ENCODE results near the gene FAM149B1.
"Not testable (repeated sequence)": the region's sequence is repeated elsewhere in the genome, so short reads cannot be mapped to it uniquely, and the experiment has no call there.

Gene FAM149B1

DNA sequence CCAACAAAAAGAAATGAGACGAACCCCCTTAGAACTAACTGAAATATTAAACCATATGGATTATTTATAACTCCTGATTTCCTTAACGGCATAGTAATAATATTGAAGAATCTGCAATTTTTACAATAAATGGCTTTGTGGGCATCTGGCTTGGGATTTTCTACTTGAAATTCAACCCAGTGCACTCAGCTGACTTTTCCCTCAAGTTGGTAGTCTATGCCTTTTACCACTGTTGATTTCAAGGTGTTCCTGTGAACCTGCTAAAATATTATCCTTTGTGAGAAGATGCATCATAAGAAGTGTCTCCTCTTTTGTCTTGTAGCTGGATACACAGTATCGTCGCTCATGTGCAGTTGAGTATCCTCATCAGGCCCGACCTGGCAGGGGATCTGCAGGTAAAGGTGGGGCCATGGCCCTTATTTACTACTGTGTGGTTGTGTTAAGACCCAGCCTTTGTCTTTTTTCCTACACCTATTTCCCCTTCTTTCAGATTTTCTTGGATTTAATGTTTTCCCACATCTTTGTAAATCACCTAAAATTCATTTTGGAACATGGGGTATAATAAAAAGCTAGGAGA is 71.2 kb downstream of the FAM149B1 start:
- no peak for DNase-seq

DNA sequence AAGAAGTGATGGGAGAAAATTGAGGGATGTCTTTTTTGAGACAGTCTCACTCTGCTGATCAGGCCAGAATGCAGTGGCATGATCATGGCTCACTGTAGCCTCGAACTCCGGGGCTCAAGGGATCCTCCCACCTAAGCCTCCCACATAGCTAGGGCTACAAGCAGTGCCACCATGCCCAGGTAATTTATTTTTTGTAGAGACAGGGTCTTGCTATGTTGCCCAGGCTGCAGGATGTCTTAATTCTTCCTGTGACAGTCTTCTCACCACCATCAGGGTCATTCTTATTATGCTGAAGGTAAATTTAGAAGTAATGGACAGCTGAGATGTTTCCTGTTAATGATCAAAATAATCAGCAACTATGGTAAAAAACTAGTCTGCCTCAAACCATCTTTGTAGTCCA is 72.0 kb downstream of the FAM149B1 start:
- DNase-seq = no peak

DNA sequence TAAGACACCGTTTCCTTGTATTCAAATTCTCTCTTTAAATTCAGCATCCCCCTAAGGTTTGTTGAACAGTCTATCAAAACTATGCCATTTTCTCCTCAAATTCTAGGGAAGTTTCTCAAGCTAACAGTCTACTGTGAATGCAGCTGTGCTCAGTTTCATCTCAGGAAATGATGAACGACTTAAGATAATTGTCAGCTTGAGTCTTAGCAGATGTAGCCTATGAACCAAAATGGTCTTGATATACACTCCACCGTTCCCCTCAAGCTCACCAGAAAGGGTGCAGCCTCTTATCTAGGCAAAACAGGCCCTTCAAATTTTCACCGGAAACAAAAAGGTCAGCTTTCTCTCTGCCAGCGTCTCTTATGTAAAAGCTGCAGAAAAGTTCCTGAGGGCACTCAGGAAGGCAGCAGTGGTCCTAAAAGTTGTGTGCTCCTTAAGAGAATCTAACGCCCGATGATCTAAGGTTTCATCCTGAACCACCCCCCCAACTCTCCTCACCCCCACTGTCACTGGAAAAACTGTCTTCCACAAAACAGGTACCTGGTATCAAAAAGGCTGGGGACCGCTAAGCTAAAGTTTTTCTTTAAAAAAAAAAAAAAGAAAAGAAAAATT is 77.1 kb downstream of the FAM149B1 start:
- no peak for DNase-seq

DNA sequence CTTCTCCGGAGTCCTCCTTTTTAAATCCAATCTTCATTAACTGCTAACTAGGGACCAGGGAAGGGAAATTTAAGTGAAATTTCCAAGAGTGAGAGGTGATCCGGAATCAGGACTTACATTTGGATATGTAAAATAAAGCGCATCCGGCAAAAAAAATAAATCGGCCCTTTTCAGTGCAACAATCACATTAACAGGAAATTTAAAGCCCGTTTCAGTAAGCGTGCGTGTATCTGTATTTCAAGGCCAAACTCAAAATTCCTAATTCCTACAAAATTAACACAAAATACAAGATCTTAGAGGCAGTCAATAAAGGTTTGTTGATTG is 78.4 kb downstream of the FAM149B1 start:
- no peak for DNase-seq

DNA sequence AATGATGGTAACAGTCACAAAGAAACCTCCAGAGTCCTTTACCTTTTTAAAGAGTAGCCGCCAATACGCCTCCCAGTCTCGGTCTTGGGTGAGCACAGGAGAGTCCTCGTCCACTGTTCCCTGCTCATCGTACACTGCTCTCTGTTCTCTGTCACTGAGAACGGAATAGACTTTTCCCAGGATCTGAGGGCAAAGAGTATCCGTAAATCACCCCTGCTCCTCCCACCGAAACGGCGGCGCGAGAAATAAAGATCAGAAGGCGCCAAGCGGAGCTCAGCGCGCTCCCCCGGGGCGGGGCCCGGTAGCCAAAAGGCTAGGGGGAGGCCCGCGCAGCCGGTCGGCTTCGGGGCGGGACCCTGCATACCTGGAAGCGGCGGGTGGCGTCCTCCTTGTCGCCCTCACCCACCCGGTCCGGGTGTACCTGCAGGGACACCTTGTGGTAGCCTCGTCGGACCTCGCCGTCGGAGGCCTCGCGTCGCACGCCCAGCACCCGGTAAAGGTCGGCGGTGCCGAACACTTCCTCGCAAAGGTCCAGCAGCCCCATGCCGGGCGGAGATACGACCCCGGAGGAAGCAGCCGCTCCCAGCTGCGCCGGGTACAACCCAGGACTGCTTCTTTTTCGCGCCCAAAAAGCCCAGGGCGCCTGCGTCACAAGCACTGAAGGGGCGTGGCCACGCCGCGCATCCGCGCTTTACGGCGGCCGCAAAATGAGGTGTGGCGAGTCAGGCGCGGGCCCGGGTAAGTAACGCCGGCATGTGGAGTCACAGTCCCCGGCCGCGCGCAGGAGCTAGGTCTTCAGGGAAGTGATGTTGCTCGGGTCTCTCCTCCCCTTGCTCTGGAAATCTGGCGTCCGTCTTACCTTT is 79.0 kb downstream of the FAM149B1 start, which contains the start of gene DNAJC9:
Gene DNAJC9 (minus strand): TSS at position 610 of the 863 bp plus-strand sequence. CDS start 66 bp downstream, at position 544.
- peak; percentile 98 to 99 for DNase-seq

DNA sequence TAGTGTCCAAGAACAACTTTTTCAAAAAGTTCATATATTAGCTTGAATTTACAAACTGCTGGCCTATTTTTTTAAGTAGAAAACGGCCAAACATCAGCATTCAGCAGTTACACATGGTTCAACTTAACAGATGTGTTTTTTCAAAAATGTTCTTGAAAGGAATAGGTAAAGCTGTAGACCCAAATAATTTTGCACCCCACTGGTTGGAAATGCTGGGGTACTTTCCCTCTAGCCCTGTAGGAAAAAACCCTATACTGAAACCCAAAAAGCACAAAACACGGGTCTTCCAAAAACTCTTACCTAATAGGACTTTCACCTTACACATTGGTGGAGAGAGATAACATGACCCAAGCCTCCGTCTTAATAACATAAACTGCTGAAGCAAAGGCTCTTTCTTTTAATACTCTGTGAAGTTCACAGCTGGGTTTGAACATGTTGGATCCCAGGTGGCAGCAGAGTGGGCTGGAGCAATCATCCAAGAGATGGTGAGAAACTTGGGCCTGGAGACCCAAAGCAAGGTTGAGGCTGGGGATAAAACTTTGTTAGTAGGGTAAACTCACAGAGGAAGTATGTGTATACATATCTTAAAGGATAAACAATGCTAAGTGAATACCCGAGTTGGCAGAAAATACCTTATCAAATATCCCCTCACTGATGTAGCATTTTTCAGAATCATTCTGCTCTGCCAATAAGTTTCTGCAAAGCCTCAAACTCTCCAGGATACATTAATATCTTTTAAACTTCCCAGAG is 79.8 kb downstream of the FAM149B1 start:
- no peak for DNase-seq

DNA sequence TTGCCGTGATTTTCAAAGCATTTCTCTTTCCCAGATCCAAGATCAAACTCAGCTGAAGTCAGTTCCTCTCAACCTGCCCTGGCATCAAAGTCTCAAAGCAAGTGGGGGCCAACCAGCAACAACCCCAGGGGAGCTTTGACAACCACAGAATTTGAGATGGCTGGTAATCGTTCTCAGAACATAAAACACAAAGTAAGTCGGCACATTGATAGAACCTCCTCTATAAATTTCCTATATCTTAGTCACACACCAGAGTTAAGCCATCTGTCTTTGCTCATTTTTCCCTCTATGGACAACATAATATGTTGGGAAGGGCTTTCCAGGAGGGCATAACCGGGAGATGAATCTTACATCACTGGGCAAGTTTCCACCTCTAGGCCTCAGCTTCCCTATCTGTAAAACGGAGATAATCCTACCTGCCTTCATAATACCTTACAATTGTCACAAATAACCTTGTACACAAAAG is 80.4 kb downstream of the FAM149B1 start:
- DNase-seq = no peak

DNA sequence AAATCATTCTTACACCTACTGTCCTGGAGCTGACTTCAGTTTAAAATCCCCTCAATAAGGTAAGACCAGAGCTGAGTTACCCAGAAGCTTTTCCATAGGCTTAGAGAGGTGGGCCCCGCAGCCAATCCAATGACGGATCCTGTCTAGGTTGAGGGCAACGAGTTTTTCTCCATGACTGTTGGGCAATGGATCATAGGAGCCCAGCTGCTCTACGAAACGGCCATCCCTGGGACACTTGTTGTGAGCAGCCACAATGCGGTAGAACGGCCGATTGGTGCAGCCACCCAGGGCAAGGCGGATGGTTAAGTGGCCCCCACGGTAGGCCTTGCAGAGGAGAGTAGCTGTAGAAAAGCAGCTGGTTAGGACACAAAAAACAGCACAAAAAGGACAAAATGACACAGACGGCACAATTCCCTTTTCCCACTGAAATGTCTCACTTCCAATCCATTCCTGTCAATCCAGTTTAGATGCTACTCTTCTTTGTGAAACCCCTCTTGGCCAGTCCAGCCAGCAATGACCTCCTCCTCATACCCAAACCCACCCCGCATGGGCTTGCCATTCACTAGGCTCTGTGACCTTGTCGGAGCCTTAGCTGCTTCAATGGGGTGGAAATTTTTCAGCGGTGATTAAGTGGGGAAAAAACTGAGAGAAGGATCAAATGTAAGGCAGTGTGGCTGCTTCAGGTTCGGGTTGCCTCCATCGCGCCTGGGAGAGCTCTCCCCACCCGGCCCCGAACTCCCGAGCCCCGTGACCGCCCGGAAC is 83.9 kb downstream of the FAM149B1 start:
- DNase-seq = peak; percentile 11 to 21

DNA sequence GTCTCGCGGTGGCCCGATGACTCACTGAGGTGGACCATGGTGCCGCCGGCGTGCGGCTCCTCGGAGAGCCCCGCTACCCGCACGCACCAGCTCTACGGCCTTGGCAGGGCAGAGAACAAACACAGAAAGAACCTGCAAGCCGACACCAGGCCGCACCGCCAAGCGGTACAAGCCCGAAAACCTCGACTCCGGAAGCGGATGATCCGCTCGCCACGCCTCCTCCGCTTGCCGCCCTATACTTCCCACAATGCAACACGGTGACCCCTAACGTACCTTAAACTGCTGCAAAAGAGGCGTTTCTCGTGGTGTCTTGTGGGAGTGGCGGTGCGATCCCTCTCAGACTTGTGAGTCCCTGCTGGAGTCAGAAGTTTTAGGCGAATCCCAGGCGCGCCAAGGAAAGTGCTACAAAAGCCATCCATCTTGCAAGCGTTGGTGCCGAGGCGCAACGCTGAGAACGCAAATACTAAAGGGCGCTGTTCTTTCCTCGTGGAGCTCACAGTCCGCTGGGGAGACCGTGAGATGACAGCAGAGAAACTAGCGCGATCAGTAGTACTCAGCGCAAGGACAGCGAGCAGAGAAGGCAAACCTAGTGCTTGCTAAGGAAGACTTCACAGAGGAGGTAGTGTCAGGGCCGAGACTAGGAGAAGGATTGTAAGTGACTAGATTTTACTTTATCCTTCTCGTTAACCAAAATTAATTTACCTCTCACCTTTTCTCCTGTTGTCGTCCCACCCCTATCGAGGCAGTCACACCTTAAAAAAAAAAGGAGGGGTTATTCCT is 84.7 kb downstream of the FAM149B1 start, which contains the start of gene MRPS16:
Gene MRPS16 (minus strand): TSS at position 200 of the 780 bp plus-strand sequence. CDS start 162 bp downstream, at position 38.
- peak; percentile 91 to 92 for DNase-seq

DNA sequence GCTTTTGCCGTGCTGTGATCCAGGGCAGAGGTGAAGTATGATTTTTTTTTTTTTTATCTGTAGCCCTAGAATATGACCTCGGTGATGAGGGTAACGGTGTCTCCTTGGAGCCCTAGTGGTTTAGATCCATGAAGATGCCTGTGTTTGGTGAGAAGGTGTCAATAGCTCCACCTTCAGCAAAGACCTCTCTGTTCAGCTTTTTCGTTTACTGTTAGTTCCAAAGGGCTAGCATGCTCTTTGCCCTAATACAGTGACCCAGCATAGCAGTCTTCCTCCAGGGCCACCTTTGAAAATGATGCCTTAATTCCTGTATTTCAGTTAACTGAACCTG is 85.3 kb downstream of the FAM149B1 start:
- DNase-seq = no peak

DNA sequence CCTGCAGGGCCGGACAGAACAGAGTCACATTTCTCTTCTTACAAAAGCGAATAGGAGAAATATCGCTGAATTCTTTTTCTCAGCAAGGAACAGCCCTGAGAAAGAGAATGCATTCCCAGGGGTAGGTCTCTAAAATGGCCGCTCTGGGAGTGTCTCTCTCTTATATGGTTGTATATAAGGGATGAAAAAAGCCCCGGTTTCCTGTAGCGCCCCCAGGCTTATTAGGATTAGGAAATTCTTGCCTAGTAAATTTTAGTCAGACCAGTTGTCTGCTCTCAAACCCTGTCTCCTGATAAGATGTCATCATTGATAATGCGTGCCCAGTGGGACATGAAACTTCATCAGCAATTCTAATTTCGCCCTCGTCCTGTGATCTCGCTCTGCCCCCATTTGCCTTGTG is 90.7 kb downstream of the FAM149B1 start:
- DNase-seq = not testable (repeated sequence)

DNA sequence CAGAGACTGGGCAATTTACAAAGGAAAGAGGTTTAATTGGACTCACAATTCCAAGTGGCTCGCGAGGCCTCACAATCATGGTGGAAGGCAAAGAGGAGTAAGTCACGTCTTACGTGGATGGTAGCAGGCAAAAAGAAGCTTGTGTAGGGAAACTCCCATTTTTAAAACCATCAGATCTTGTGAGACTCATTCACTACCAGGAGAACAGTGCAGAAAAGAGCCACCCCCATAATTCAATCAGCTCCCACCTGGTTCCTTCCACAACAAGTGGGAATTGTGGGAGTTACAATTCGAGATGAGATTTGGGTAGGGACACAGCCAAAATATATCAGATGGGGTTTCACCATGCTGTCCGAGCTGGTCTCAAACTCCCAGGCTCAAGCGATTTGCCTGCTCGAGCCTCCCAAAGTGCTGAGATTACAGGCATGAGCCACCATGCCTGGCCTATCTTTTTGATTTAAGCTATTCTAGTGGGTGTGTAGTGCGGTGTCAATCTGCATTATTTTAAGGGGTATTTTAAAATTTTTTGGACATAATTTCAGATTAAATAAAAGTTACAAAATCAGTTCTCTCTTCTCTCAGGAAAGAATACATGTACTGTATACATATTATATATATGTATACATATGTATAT is 93.6 kb downstream of the FAM149B1 start:
- no peak for DNase-seq

DNA sequence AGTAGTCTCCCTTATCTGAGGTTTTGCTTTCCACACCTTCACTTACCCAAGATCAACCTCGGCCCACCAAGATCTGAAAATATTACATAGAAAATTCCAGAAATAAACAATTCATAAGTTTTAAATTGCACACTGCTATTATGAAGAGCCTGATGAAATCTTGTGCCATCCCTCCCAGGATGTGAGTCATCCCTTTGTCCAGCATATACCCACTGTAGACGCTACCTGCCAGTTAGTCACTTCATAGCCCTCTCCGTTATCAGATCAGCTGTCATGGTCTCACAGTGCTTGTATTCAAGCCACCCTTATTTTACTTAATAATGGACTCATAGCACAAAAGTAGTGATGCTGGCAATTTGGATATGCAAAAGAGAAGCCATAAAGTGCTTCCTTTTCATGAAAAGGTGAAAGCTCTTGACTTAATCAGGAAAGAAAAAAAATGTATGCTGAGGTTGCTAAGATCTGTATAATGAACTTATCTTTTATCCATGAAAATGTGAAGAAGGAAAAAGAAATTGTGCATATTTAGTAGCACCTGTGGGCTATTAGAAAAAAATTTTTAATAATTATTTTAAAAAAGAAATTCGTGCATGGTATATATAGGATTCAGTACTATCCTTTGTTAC is 94.3 kb downstream of the FAM149B1 start:
- no peak for DNase-seq

DNA sequence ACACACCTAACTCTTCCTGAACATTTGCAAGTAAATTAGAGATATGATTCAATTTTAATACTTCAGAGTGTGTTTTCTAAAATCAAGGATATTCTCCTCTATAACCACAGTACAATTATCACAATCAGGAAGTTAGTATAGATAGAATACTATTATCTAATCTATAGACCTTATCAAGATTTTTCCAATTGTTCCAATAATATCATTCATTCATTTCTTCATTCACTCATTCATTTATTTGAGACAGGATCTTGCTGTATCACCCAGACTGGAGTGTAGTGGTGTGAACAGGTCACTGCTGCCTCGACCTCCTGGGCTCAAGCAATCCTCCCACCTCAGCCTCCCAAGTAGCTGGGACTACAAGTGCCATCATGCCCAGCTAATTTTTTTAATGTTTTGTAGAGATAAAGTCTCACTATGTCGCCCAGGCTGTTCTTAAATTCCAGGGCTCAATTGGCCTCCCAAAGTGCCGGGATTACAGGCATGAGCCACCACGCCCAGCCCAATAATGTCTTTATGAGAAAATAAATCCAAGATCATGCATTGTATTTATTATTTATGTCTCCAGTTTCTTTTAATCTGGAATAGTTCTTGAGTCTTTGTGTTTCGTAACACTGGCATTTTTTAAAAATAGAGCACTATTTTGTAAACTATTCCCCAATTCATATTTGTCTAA is 95.1 kb downstream of the FAM149B1 start:
- DNase-seq = no peak

DNA sequence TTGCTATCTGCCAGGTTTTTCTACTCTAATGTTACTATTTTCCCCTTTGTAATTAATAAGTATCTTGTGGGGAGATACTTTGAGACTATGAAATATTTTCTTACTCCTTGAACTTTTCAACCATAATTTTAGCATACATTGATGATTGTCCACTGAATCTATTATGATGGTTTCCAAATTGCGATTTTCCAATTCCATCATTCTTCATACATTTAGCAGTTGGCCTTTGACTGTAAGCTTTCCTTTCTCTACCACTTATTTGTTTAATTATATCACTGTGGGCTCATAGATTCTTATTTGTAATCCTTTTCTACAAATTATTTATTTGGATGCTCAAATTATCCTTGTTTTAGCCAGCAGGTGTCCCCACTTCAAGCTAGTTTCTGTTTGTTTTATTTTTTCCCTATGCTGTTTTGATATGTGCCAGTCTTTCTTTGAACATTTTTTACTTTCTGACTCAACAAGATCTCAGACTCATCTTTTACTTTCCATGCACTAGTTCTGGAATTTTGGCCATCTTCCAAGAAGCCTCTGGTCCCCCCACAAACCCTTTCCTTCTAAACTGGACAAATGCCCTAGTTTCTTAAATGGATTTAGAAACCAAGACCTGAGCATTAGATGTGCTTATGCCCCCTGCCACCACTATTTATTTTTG is 95.9 kb downstream of the FAM149B1 start:
- DNase-seq = no peak

DNA sequence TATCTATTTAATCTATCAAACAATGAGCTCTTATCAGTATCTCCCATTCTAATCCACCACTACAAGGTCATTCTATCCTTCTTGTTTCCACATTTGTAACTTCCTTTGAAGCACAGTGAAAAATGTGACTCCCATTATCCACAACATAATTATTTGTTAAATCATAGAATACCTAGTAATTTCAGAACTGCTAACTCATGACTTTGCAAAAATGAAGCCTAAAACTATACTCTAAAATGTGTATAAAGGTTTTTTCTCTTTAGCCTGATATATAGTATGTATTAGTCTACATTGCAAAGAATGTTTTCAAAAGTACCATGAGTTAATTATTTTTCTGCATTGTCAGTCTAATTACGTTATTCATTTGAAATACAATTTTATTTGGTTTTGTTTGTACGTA is 96.5 kb downstream of the FAM149B1 start:
- DNase-seq = no peak

DNA sequence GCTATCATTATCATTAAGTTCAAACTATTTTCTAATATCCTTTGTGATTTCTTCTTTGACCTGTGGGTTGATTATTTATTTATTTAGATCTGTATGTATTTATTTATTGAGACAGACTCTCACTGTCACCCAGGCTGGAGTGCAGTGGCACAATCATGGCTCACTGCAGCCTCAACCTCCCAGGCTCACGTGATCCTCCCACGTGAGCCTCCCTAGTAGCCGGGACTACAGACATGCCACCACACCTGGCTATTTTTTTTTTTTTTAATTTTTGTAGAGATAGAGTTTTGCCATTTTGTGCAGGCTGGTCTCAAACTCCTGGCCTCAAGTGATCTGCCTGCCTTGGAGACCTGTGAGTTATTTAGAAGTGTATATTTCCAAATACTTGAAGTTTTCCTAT is 113.2 kb downstream of the FAM149B1 start:
- no peak for DNase-seq

DNA sequence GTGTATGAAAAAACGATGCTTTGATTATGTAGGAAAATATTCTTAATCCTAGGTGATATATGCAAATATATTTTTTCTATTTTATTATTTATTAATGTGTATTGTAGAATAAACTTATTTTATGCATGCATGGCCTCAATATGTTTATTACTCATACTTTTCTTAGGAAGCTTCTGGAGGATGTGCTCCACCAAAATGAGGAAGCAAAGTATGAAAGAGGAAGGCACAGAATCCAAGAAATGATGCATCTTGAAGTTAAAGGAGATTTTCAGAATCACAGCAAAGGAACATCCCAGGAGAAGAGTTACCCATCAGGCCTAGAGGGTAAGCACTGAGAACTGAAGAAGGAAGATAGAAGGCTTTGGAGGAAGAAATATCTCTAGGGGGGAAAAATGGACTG is 119.5 kb downstream of the FAM149B1 start:
- DNase-seq = no peak

DNA sequence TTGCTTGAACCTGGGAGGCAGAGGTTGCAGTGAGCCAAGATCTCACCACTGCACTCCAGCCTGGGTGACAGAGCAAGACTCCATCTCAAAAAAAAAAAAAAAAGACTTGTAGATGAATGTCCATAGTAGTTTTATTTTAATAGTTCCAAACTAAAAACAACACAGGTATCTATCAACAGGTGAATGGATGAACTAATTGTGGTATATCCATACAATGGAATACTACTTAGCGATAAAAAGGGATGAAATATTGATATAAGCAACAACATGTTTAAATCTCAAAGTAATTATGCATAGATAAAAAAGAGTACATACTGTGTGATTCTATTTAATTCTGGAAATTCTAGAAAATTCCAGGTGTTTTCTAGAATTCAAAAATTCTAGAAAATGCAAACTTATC is 122.0 kb downstream of the FAM149B1 start:
- DNase-seq = no peak

DNA sequence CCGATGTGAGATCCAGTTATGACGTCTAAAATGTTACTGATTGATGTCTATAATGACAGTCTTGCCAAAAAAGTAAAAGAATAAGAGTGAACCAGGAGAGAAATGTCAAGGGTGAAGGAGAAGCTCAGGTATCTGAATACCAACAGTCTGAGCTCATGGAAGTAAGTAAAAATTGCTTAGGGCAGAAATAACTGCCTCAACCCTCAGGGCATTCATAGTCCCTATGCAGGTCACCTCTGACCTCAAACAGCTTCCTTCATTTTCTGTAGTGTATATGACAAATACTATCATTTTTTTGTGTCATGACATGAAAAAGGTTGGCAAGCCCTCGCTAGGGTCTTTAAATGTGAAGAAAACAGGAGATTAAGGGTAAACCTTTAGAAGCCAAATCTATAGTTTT is 125.5 kb downstream of the FAM149B1 start:
- no peak for DNase-seq

Measured in stimulated activated CD4-positive, alpha-beta T cell treated with anti-CD3 and anti-CD28 coated beads, Interleukin-2, amount 100 ng/mL, for 24 hours (primary cell).